HL-60 (cell line): ENCODE measurements around the gene SLC25A2.
"Not testable (repeated sequence)": the region's sequence is repeated elsewhere in the genome, so short reads cannot be mapped to it uniquely, and the experiment has no call there.

Experiments
- DNase-seq, 2 experiments: peaks; one replicate each; pipeline ENCODE4 v3.0.0-alpha.2; 2010 to 2020; ENCODE audit warnings: low read depth in 1 of 2, low spot score in 1 of 2
- H3K27ac ChIP-seq: fragments of 250-450 bp; sonication (Bioruptor Pico); replicated peaks from 2 replicates; pipeline ENCODE4 v1.5.1; 2020; ENCODE audit warnings: mild to moderate bottlenecking, moderate library complexity
- H3K27me3 ChIP-seq: fragments of 250-450 bp; sonication (Bioruptor Pico); 2 replicates; pipeline ENCODE4 v1.5.1; 2021; ENCODE audit warnings: mild to moderate bottlenecking, moderate library complexity; ENCODE audit not compliant: insufficient read depth, poor library complexity, severe bottlenecking
- H3K4me3 ChIP-seq: replicated peaks from 2 replicates; pipeline ENCODE4 v1.5.1; 2011; ENCODE audit warnings: mild to moderate bottlenecking, control low read depth, low read length; ENCODE audit not compliant: insufficient read depth
- GABPA ChIP-seq: IDR thresholded peaks from 2 replicates; pipeline ENCODE4 v1.6.1; 2012; ENCODE audit warnings: low read depth
- POLR2AphosphoS5 ChIP-seq: IDR thresholded peaks from 2 replicates; pipeline ENCODE4 v1.6.1; 2012; ENCODE audit warnings: low read depth
- SPI1 ChIP-seq: IDR thresholded peaks from 2 replicates; pipeline ENCODE4 v1.6.1; 2012; ENCODE audit warnings: low read depth, mild to moderate bottlenecking, borderline replicate concordance
- TF ChIP-seq, protein P1 (sequence below): IDR thresholded peaks from 2 replicates; pipeline ENCODE4 v1.6.1; 2012; ENCODE audit warnings: low read depth; ENCODE audit not compliant: insufficient replicate concordance
- TF ChIP-seq, protein P2 (sequence below): IDR thresholded peaks from one replicate; pipeline ENCODE4 v1.5.1; 2011; ENCODE audit warnings: low read length, control low read depth, inconsistent platforms; ENCODE audit not compliant: insufficient read depth

SLC25A2 gene

DNA sequence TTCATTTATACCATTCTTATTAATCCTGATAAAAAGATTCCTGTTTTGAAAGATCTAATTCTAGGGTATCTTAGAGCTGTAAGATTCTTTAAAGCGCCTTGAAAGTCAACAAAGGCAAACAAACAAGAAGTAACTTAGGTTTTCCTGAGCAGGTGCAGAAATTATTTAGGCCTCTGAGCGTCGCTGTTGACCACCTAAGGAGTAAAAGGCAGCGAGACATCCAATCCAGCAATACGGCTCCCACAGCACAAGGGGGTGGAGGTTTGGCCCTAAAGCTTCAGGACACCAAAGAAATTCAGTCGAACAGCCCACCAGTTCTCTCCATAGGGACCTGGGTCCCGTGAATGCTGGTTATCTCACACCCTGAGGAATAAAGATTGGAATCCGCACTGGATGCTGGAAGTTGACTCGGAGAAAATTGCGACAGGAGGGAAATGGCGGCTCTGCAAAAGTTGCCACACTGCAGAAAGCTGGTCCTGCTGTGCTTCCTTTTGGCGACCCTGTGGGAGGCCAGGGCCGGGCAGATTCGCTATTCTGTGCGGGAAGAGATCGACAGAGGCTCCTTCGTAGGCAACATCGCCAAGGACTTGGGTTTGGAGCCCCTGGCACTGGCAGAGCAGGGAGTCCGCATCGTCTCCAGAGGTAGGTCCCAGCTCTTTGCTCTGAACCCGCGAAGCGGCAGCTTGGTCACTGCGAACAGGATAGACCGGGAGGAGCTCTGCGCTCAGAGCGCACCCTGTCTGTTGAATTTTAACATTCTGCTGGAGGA is 34.9 kb upstream of the SLC25A2 start, which contains the start of gene PCDHGA2:
PCDHGA2 (plus strand) TSS at position 223 of the 769 bp plus-strand sequence.
- DNase-seq, result no peak
- Histone ChIP-seq H3K27me3 (no peaks in the 10 kb centered on the region), H3K4me3 (no peak within 1 kb of the TSS), H3K27ac (no peak within 1 kb of the TSS)
- TF ChIP-seq GABPA (no peak), SPI1 (no peak), POLR2AphosphoS5 (no peak)
- TF ChIP-seq, protein P1, sequence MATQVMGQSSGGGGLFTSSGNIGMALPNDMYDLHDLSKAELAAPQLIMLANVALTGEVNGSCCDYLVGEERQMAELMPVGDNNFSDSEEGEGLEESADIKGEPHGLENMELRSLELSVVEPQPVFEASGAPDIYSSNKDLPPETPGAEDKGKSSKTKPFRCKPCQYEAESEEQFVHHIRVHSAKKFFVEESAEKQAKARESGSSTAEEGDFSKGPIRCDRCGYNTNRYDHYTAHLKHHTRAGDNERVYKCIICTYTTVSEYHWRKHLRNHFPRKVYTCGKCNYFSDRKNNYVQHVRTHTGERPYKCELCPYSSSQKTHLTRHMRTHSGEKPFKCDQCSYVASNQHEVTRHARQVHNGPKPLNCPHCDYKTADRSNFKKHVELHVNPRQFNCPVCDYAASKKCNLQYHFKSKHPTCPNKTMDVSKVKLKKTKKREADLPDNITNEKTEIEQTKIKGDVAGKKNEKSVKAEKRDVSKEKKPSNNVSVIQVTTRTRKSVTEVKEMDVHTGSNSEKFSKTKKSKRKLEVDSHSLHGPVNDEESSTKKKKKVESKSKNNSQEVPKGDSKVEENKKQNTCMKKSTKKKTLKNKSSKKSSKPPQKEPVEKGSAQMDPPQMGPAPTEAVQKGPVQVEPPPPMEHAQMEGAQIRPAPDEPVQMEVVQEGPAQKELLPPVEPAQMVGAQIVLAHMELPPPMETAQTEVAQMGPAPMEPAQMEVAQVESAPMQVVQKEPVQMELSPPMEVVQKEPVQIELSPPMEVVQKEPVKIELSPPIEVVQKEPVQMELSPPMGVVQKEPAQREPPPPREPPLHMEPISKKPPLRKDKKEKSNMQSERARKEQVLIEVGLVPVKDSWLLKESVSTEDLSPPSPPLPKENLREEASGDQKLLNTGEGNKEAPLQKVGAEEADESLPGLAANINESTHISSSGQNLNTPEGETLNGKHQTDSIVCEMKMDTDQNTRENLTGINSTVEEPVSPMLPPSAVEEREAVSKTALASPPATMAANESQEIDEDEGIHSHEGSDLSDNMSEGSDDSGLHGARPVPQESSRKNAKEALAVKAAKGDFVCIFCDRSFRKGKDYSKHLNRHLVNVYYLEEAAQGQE, result no peak
- TF ChIP-seq, protein P2, sequence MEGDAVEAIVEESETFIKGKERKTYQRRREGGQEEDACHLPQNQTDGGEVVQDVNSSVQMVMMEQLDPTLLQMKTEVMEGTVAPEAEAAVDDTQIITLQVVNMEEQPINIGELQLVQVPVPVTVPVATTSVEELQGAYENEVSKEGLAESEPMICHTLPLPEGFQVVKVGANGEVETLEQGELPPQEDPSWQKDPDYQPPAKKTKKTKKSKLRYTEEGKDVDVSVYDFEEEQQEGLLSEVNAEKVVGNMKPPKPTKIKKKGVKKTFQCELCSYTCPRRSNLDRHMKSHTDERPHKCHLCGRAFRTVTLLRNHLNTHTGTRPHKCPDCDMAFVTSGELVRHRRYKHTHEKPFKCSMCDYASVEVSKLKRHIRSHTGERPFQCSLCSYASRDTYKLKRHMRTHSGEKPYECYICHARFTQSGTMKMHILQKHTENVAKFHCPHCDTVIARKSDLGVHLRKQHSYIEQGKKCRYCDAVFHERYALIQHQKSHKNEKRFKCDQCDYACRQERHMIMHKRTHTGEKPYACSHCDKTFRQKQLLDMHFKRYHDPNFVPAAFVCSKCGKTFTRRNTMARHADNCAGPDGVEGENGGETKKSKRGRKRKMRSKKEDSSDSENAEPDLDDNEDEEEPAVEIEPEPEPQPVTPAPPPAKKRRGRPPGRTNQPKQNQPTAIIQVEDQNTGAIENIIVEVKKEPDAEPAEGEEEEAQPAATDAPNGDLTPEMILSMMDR, result no peak

DNA sequence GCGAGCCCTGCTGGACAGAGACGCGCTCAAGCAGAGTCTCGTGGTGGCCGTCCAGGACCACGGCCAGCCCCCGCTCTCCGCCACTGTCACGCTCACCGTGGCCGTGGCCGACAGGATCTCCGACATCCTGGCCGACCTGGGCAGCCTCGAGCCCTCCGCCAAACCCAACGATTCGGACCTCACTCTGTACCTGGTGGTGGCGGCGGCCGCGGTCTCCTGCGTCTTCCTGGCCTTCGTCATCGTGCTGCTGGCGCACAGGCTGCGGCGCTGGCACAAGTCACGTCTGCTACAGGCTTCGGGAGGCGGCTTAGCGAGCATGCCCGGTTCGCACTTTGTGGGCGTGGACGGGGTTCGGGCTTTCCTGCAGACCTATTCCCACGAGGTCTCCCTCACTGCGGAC is 28.7 kb upstream of the SLC25A2 start:
- H3K4me3 ChIP-seq, DNase-seq, H3K27me3 ChIP-seq, H3K27ac ChIP-seq: not testable (repeated sequence)

DNA sequence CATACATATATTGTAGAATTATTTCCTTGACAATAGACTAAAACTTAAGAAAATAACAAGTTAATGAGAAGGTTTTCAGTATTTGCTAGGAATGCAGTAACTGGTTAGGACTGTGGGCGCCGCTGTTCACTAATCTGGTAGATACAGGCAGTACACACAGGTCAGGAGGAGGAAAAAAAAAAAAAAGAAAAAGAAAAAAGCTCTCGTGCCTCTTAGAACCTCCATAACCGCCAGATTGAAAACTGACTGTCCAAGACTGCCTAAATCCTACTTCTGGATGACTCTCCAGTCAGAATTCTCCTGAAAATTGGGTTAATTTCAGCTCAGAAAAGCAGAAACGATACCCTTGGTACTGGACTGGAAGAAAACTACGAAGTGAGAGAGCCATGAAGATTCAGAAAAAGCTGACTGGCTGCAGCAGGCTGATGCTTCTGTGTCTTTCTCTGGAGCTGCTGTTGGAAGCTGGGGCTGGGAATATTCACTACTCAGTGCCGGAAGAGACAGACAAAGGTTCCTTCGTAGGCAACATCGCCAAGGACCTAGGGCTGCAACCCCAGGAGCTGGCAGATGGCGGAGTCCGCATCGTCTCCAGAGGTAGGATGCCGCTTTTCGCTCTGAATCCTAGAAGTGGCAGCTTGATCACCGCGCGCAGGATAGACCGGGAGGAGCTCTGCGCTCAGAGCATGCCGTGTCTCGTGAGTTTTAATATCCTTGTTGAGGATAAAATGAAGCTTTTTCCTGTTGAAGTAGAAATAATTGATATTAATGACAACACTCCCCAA is 26.6 kb upstream of the SLC25A2 start, which contains the start of gene PCDHGA1:
PCDHGA1 (plus strand) TSS at position 216 of the 782 bp plus-strand sequence.
- Histone ChIP-seq H3K4me3 (no peak within 1 kb of the TSS), H3K27ac (no peak within 1 kb of the TSS), H3K27me3 (no peaks in the 10 kb centered on the region)
- TF ChIP-seq SPI1 (no peak), POLR2AphosphoS5 (no peak), GABPA (no peak)
- TF ChIP-seq, protein P2, result no peak
- TF ChIP-seq, protein P1, result no peak
- no peak for DNase-seq

DNA sequence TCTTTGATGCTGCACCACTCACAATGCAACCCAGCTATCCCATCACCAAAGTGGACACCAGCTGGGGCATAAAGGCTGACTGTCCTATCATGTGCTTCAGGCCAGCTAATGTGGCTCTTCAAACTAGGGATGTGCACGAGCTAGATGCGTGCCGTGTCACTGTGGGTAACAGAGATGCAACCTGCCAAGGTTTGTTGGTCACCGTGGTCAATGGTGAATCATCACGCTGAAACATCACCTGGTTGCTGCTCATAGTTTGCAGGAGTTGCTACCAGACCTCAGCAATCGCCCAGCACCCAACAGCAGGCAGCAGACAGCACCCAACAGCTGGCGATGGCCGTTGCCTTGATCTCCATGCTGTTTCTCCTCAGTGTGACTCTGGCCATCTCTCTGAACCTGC is 24.4 kb upstream of the SLC25A2 start:
- no peak for DNase-seq
- Histone ChIP-seq H3K27ac (no peak overlapping the region), H3K4me3 (no peak overlapping the region), H3K27me3 (no peaks in the 10 kb centered on the region)
- TF ChIP-seq POLR2AphosphoS5, result no peak
- TF ChIP-seq, protein P2, result no peak
- no peak for TF ChIP-seq SPI1
- TF ChIP-seq GABPA, result no peak
- TF ChIP-seq, protein P1, result no peak
